Upper lobe of left lung (tissue), 4 donors: ENCODE results near the gene HSP90AB1.

Experiments used
- EP300 ChIP-seq, 4 donors: sonication (generic); formaldehyde crosslinking; IDR thresholded peaks; one replicate each; pipeline ENCODE4 v1.5.1; 2017; ENCODE audit warnings: antibody characterized with exemption in 4 of 4, control low read depth in 2 of 4
- POLR2A ChIP-seq, 4 donors: fragments of 450-650 bp; IDR thresholded peaks; one replicate each; pipeline ENCODE4 v1.5.1; 2016 to 2017; ENCODE audit warnings: antibody characterized with exemption in 4 of 4, mild to moderate bottlenecking in 2 of 4

DNA sequence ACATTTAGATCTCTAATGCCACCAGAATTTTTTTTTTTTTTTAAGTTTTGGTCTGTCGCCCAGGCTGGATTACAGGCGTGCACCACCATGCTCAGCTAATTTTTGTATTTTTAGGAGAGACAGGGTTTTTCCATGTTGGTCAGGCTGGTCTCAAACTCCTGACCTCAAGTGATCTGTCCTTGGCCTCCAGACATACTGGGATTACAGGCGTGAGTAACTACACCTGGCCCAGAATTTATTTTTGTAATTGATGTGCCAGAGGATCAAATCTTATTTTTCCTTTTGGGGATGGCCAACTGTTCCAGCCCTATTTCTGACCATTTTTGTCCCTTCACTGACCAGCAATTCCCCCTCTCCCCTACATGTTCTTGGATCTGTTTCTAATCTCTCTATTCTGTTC lies 48.2 kb upstream of the HSP90AB1 start:
- TF ChIP-seq EP300 (IDR thresholded peaks at IDR 0.05): no peak
- TF ChIP-seq POLR2A (IDR thresholded peaks at IDR 0.05): no peak
